CD4-positive, CD25-positive, alpha-beta regulatory T cell (primary cell): ENCODE measurements around the gene RAB11FIP4. TPM values are rescaled to one million over a fixed set of nuclear protein-coding genes. Genes with fewer than 3 reads are reported as not detected.

Experiments used
- ATAC-seq, 2 donors: fragments of 150-1000 bp; cut with Tn5 transposase; one replicate each; pipeline ENCODE4 v1.10.0; 2021; ENCODE audit warnings: low read depth in 2 of 2, moderate number of reproducible peaks in 2 of 2, moderate library complexity in 1 of 2
- DNase-seq, 3 donors: peaks; one replicate each; pipeline versions ENCODE4 v3.0.0 to v3.0.0-alpha.2; 2012 to 2022; ENCODE audit warnings: mixed read lengths in 1 of 3
- H3K27ac ChIP-seq: one replicate; pipeline ENCODE4 v1.7.0; 2013; ENCODE audit warnings: mild to moderate bottlenecking, low read length; ENCODE audit not compliant: insufficient read depth, poor library complexity, severe bottlenecking
- H3K27me3 ChIP-seq: one replicate; pipeline ENCODE4 v1.7.0; 2013; ENCODE audit warnings: low read length; ENCODE audit not compliant: control insufficient read depth, insufficient read depth
- H3K36me3 ChIP-seq: one replicate; pipeline ENCODE4 v1.7.0; 2013; ENCODE audit warnings: mild to moderate bottlenecking, low read length, moderate library complexity; ENCODE audit not compliant: control insufficient read depth, insufficient read depth
- H3K4me1 ChIP-seq: 2 replicates; pipeline ENCODE4 v1.7.0; 2013; ENCODE audit warnings: mild to moderate bottlenecking, low read length; ENCODE audit not compliant: insufficient read depth, control insufficient read depth, poor library complexity, severe bottlenecking
- H3K4me3 ChIP-seq: one replicate; pipeline ENCODE4 v1.7.0; 2013; ENCODE audit warnings: low read depth, mild to moderate bottlenecking, low read length, moderate library complexity
- H3K9me3 ChIP-seq, 2 experiments: 1 replicate in 1 of 2; 2 replicates in 1 of 2; pipeline ENCODE4 v1.7.0; 2013; ENCODE audit warnings: low read length in 2 of 2, mild to moderate bottlenecking in 1 of 2, moderate library complexity in 1 of 2; ENCODE audit not compliant: control insufficient read depth in 2 of 2
- H3K27ac Mint-ChIP-seq, 3 donors: one replicate each; pipeline ENCODE4 v1.8.0; 2020 to 2022; ENCODE audit warnings: mild to moderate bottlenecking in 3 of 3, mixed read lengths in 3 of 3, moderate library complexity in 2 of 3
- H3K27me3 Mint-ChIP-seq: one replicate; pipeline ENCODE4 v1.8.0; 2022; ENCODE audit warnings: mild to moderate bottlenecking, mixed read lengths
- H3K36me3 Mint-ChIP-seq: one replicate; pipeline ENCODE4 v1.8.0; 2020; ENCODE audit warnings: mixed read lengths
- H3K4me1 Mint-ChIP-seq, 4 donors: one replicate each; pipeline ENCODE4 v1.8.0; 2020 to 2022; ENCODE audit warnings: mixed read lengths in 4 of 4, mild to moderate bottlenecking in 1 of 4
- H3K4me3 Mint-ChIP-seq, 4 donors: one replicate each; pipeline ENCODE4 v1.8.0; 2020 to 2022; ENCODE audit warnings: mild to moderate bottlenecking in 4 of 4, mixed read lengths in 4 of 4, moderate library complexity in 3 of 4
- H3K9me3 Mint-ChIP-seq, 7 donors: one replicate each; pipeline ENCODE4 v1.8.0; 2020 to 2022; ENCODE audit warnings: mixed read lengths in 7 of 7, mild to moderate bottlenecking in 3 of 7, moderate library complexity in 2 of 7
- polyA plus RNA-seq, 4 donors: library from polyadenylated mRNA; unstranded; fragments of 300-500 nt; fragmentation: Illumina TruSeq; gene quantifications; one replicate each; pipeline ENCODE4 v1.2.3, GENCODE V29; 2021
- total RNA-seq: library from RNA; stranded (reverse); gene quantifications from one replicate; pipeline ENCODE4 v1.2.3, GENCODE V29; 2022

The RAB11FIP4 gene
- total and polyA plus RNA-seq, 5 donors from 2014 or later: 23.1 to 79.7 (median 23.6) TPM

DNA sequence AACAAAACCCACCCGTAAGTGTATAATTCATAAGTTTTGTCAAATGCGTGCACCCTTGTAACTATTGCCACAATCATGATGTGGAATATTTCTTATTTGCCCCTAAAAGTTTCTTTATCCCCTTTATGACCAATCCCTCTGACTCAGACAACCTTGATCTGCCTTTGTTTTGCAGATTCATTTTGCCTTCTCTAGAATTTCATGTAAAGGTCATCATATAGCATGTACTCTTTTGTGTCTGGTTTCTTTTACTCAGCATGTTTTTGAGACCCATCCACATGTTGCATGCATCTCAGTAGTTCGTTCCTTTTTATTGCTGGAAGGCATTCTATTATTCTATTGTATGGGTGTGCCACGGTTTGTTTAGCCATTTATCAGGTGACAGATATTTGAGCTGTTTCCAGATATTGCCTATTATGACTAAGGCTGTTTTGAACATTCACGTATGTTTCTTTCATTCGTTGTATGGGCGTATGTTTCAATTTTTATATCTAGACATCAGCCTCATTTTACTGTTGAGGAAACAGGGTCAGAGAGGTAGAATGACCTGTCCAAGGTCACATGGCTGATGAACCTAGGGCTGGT lies 192.4 kb downstream of the RAB11FIP4 start:
- H3K4me3 Mint-ChIP-seq: no peak overlapping the region
- no peak for DNase-seq
- H3K27ac Mint-ChIP-seq: peak overlapping the region in 1 of 3 donors; percentile 5
- Histone ChIP-seq H3K27ac (no peak overlapping the region), H3K4me3 (no peak overlapping the region), H3K9me3 (no peaks in the 10 kb centered on the region), H3K36me3 (no peaks in the 10 kb centered on the region), H3K27me3 (no peaks in the 10 kb centered on the region), H3K4me1 (no peaks in the 10 kb centered on the region)
- H3K4me1 Mint-ChIP-seq: peaks cover 0 to 5% (median 2%) of the 10 kb centered on the region in 4 donors
- peaks cover 10% of the 10 kb centered on the region for H3K27me3 Mint-ChIP-seq
- ATAC-seq: no peak
- H3K36me3 Mint-ChIP-seq: no peaks in the 10 kb centered on the region
- no peaks in the 10 kb centered on the region for H3K9me3 Mint-ChIP-seq

- Mint-ChIP-seq H3K36me3 (no peaks in the 10 kb centered on the region), H3K4me3 (no peak overlapping the region), H3K9me3 (no peaks in the 10 kb centered on the region), H3K27ac (no peak overlapping the region), H3K4me1 (peaks cover 0 to 5% (median 2%) of the 10 kb centered on the region in 4 donors), H3K27me3 (peaks cover 10% of the 10 kb centered on the region)
- ATAC-seq (no peak), DNase-seq (no peak)
- Histone ChIP-seq H3K4me3 (no peak overlapping the region), H3K36me3 (no peaks in the 10 kb centered on the region), H3K27me3 (no peaks in the 10 kb centered on the region), H3K27ac (no peak overlapping the region), H3K4me1 (no peaks in the 10 kb centered on the region), H3K9me3 (no peaks in the 10 kb centered on the region)
Observed at GRCh38 chr17:31584438-31585279, 193.2 kb downstream of the RAB11FIP4 start.

GRCh38 chr17:31585280-31585630 lies 193.8 kb downstream of the RAB11FIP4 start:
- H3K4me3 ChIP-seq: no peak overlapping the region
- no peak for ATAC-seq
- no peak overlapping the region for H3K27ac Mint-ChIP-seq

DNA sequence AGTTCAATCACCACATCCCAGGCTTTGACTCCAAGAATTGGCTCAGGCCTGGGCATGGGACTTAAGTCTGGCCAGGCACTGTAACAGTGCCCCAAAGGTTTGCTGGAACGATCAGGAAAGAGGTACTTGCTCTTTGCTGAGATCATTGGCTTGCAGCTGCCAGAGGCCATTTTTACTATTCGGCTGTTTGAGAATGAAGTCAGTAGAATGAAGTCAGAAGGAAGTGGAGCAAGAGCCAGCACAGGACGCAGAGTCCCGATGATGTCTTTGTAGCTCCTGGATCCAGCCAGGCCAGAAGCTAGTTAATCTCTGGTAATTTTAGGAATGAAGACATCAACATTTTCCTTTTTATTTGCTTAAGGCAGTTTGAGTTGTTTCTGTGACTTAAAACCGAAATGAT lies 195.5 kb downstream of the RAB11FIP4 start:
- H3K4me3 ChIP-seq: no peak overlapping the region
- Mint-ChIP-seq H3K36me3 (no peaks in the 10 kb centered on the region), H3K27me3 (peaks cover 10% of the 10 kb centered on the region), H3K4me3 (no peak overlapping the region), H3K4me1 (peaks cover 0 to 4% (median 2%) of the 10 kb centered on the region in 4 donors), H3K27ac (no peak overlapping the region), H3K9me3 (no peaks in the 10 kb centered on the region)
- H3K27ac ChIP-seq: no peak overlapping the region
- no peaks in the 10 kb centered on the region for H3K27me3 ChIP-seq
- no peak for ATAC-seq
- no peaks in the 10 kb centered on the region for H3K36me3 ChIP-seq
- H3K4me1 ChIP-seq: no peaks in the 10 kb centered on the region
- no peak for DNase-seq
- H3K9me3 ChIP-seq: no peaks in the 10 kb centered on the region

More at GRCh38 chr17:31585280-31585630, 193.8 kb downstream of the RAB11FIP4 start:
- Histone ChIP-seq H3K4me1 (no peaks in the 10 kb centered on the region), H3K27me3 (no peaks in the 10 kb centered on the region), H3K9me3 (no peaks in the 10 kb centered on the region), H3K36me3 (no peaks in the 10 kb centered on the region), H3K27ac (no peak overlapping the region)
- Mint-ChIP-seq H3K27me3 (peaks cover 10% of the 10 kb centered on the region), H3K9me3 (no peaks in the 10 kb centered on the region), H3K4me1 (peaks cover 0 to 5% (median 2%) of the 10 kb centered on the region in 4 donors), H3K4me3 (no peak overlapping the region), H3K36me3 (no peaks in the 10 kb centered on the region)
- no peak for DNase-seq

- Histone ChIP-seq H3K27ac (no peak overlapping the region), H3K36me3 (no peaks in the 10 kb centered on the region), H3K27me3 (no peaks in the 10 kb centered on the region), H3K4me3 (no peak overlapping the region), H3K4me1 (no peaks in the 10 kb centered on the region), H3K9me3 (no peaks in the 10 kb centered on the region)
- H3K4me3 Mint-ChIP-seq: no peak overlapping the region
- peaks cover 0 to 4% (median 0%) of the 10 kb centered on the region in 4 donors for H3K4me1 Mint-ChIP-seq
- DNase-seq (no peak), ATAC-seq (no peak)
- peaks cover 10% of the 10 kb centered on the region for H3K27me3 Mint-ChIP-seq
- H3K27ac Mint-ChIP-seq: no peak overlapping the region
- H3K9me3 Mint-ChIP-seq: no peaks in the 10 kb centered on the region
- H3K36me3 Mint-ChIP-seq: no peaks in the 10 kb centered on the region
Observed at GRCh38 chr17:31587462-31587861, 196.0 kb downstream of the RAB11FIP4 start.

Other genes starting within 250 kb of the RAB11FIP4 start
- gene OMG, start 94.4 kb upstream of the RAB11FIP4 start, total RNA-seq: 1.3 TPM
- gene OMG, start 94.4 kb upstream of the RAB11FIP4 start, polyA plus RNA-seq: under 1 TPM in 2 of 4 donors, not detected in 2; 0.15 to 0.33 TPM
- 132 TPM for gene EVI2B, start 77.6 kb upstream of the RAB11FIP4 start, total RNA-seq
- 100 to 1,000 TPM in 3 of 4 donors, 10 to 100 TPM in 1; 83.8 to 106 (median 102) TPM for gene EVI2B, start 77.6 kb upstream of the RAB11FIP4 start, polyA plus RNA-seq
- gene EVI2A, start 70.1 kb upstream of the RAB11FIP4 start, total RNA-seq: 77.4 TPM
- 100 to 1,000 TPM in 1 of 4 donors, 10 to 100 TPM in 3; 47.5 to 111 (median 64.7) TPM for gene EVI2A, start 70.1 kb upstream of the RAB11FIP4 start, polyA plus RNA-seq